IgD-negative memory B cell (primary cell): ENCODE results near the gene DEFB114. TPM values are rescaled to one million over a fixed set of nuclear protein-coding genes. Genes with fewer than 3 reads are reported as not detected.

Experiments
- H3K27ac Mint-ChIP-seq, 3 donors: one replicate each; pipeline ENCODE4 v1.8.0; 2020 to 2022; ENCODE audit warnings: mild to moderate bottlenecking in 3 of 3, mixed read lengths in 3 of 3, moderate library complexity in 1 of 3
- H3K27me3 Mint-ChIP-seq: one replicate; pipeline ENCODE4 v1.8.0; 2021; ENCODE audit warnings: mixed read lengths
- H3K36me3 Mint-ChIP-seq: one replicate; pipeline ENCODE4 v1.8.0; 2020; ENCODE audit warnings: mild to moderate bottlenecking, mixed read lengths
- H3K4me1 Mint-ChIP-seq, 3 donors: one replicate each; pipeline ENCODE4 v1.8.0; 2020 to 2022; ENCODE audit warnings: mixed read lengths in 3 of 3, mild to moderate bottlenecking in 1 of 3
- H3K4me3 Mint-ChIP-seq, 4 donors: one replicate each; pipeline ENCODE4 v1.8.0; 2020 to 2022; ENCODE audit warnings: mild to moderate bottlenecking in 4 of 4, mixed read lengths in 4 of 4, moderate library complexity in 3 of 4
- H3K9me3 Mint-ChIP-seq, 3 donors: one replicate each; pipeline ENCODE4 v1.8.0; 2020 to 2021; ENCODE audit warnings: mixed read lengths in 3 of 3, mild to moderate bottlenecking in 1 of 3
- polyA plus RNA-seq: library from polyadenylated mRNA; unstranded; fragments of 300-500 nt; fragmentation: Illumina TruSeq; gene quantifications from one replicate; pipeline ENCODE4 v1.2.3, GENCODE V29; 2021

The DEFB114 gene, protein sequence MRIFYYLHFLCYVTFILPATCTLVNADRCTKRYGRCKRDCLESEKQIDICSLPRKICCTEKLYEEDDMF
- polyA plus RNA-seq: not detected

DNA sequence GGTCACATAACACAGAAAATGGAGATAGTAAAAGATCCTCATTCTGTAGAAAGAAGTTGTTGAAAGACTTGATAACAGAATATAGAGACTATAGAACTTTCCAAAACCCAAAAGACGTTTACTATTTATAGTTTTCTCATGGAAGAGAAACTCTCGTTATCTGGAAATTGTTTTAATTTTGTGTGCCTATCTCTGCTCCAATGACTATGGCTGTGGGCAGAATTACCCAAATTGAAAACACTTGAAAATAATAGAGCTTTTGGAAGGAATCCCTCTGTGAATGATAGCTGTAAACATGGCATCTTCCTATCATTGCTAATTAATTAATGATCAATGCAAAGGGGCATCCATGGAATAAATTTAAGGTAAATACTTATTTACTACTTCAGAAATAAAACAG lies at the start of gene DEFB114:
TSS of gene DEFB114 (minus strand) at position 101 of the 400 bp plus-strand sequence. CDS start at position 42, 59 bp downstream.
- H3K36me3 Mint-ChIP-seq: no peaks in the 10 kb centered on the region
- H3K9me3 Mint-ChIP-seq: peaks cover 0 to 5% (median 0%) of the 10 kb centered on the region in 3 donors
- H3K4me1 Mint-ChIP-seq: no peaks in the 10 kb centered on the region
- no peak within 1 kb of the TSS for H3K27ac Mint-ChIP-seq
- no peak within 1 kb of the TSS for H3K4me3 Mint-ChIP-seq
- no peaks in the 10 kb centered on the region for H3K27me3 Mint-ChIP-seq

DNA sequence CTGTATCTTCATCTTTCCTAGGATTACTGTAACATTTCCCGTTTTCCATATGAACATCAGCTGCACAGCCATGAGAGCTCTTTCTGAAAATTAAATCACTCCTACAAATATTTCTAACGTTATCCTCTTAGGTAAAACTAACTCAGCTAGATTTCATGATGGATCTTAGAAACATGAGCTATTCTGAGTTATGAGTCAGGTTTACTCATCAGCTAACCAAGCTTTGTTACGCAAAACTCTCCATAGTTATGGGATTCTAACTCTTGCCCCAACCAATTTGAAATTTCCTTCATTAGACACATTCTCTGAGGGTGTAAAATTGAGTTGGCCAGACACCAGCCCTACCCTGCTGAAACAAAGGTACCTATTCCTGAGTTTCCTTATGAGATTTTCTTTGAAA lies 43.9 kb upstream of the DEFB114 start:
- no peaks in the 10 kb centered on the region for H3K9me3 Mint-ChIP-seq

DNA sequence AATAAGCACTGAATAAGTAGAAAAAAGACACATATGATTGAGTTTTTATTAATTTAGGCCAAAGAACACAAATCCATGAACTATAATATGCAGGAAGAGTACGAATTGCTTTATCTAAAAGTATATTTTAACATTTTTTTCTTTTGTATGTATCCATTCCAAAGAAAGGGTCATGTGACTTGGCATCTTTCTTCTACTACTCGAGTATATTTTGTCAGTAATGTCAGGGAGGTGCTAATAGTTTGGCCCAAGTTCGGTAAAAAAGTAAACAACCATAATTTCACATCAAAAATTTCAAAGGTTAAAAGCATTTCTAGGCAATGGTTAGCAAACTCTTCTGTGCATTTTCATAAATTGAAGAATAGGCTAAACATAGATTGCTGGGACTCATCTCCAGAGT lies 39.2 kb upstream of the DEFB114 start:
- H3K4me1 Mint-ChIP-seq: no peaks in the 10 kb centered on the region
- H3K27ac Mint-ChIP-seq: no peak overlapping the region
- no peaks in the 10 kb centered on the region for H3K27me3 Mint-ChIP-seq
- no peak overlapping the region for H3K4me3 Mint-ChIP-seq
- H3K9me3 Mint-ChIP-seq: no peaks in the 10 kb centered on the region
- no peaks in the 10 kb centered on the region for H3K36me3 Mint-ChIP-seq

More for the DNA sequence above, 43.9 kb upstream of the DEFB114 start:
- H3K36me3 Mint-ChIP-seq: no peaks in the 10 kb centered on the region
- no peak overlapping the region for H3K27ac Mint-ChIP-seq
- H3K4me1 Mint-ChIP-seq: no peaks in the 10 kb centered on the region
- no peak overlapping the region for H3K4me3 Mint-ChIP-seq
- no peaks in the 10 kb centered on the region for H3K27me3 Mint-ChIP-seq

DNA sequence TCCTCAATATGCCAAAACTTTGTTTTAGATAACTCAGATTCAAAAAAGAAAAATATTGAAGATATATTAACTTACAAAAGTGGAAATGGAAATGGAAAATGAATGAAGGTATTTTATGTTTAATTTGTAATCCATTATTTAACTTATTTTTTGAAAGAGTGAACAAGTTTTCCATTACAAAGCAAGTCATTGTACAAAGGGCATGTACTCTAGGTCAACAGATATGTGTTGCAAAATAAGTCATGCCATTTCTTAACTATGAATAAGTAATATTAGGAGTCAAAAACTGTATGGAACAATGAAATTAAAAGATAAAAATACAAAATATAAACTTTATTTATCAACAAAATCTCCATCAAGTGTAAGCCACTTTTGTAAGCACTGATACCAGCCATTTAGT lies 31.3 kb upstream of the DEFB114 start:
- H3K27ac Mint-ChIP-seq: no peak overlapping the region
- no peaks in the 10 kb centered on the region for H3K36me3 Mint-ChIP-seq
- no peaks in the 10 kb centered on the region for H3K4me1 Mint-ChIP-seq

DNA sequence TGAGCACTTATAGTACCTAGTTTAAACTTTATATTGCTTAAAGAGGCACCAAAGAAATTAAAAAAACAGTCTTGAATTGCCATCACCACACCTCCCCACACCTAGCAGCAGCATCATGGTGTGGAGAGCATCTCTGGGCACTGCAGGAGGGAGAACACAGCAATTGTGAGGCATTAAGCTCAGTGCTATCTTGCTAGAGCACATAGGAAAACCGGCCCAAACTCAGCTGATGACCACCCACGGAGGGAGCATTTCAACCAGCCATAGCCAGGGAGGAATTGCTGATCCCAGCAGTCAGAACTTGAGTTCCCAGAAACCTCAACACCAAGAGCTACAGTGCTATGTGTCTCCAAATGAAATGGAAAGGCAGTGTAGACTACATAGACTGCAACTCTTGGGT lies 24.9 kb upstream of the DEFB114 start:
- Mint-ChIP-seq H3K4me1 (no peaks in the 10 kb centered on the region), H3K4me3 (no peak overlapping the region), H3K36me3 (no peaks in the 10 kb centered on the region), H3K9me3 (peaks cover 2 to 4% (median 3%) of the 10 kb centered on the region in 3 donors), H3K27ac (no peak overlapping the region), H3K27me3 (no peaks in the 10 kb centered on the region)

More for the DNA sequence above, 31.3 kb upstream of the DEFB114 start:
- H3K9me3 Mint-ChIP-seq: peaks cover 0 to 4% (median 3%) of the 10 kb centered on the region in 3 donors
- no peaks in the 10 kb centered on the region for H3K27me3 Mint-ChIP-seq
- H3K4me3 Mint-ChIP-seq: no peak overlapping the region

DNA sequence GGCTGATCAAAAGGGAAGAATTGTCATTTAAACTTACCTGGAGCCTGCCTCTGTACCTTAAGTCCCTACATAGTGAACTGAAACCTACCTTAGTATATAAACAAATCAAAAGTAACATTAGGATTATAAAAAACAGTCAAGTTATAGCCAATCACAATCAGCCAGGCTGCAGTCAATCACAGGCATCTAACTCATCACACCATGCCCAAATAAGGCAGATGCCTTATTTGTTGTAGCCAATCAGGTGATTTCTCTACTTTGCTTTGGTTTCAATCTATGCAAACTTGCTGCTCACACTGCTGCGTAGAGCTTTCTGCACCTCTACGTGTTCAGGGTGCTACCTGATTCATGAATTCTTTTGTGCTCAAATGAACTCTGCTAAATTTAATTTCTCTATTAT lies 23.8 kb upstream of the DEFB114 start:
- no peak overlapping the region for H3K27ac Mint-ChIP-seq
- no peaks in the 10 kb centered on the region for H3K4me1 Mint-ChIP-seq
- no peaks in the 10 kb centered on the region for H3K36me3 Mint-ChIP-seq
- H3K27me3 Mint-ChIP-seq: no peaks in the 10 kb centered on the region
- H3K9me3 Mint-ChIP-seq: peaks cover 2 to 4% (median 3%) of the 10 kb centered on the region in 3 donors
- no peak overlapping the region for H3K4me3 Mint-ChIP-seq

DNA sequence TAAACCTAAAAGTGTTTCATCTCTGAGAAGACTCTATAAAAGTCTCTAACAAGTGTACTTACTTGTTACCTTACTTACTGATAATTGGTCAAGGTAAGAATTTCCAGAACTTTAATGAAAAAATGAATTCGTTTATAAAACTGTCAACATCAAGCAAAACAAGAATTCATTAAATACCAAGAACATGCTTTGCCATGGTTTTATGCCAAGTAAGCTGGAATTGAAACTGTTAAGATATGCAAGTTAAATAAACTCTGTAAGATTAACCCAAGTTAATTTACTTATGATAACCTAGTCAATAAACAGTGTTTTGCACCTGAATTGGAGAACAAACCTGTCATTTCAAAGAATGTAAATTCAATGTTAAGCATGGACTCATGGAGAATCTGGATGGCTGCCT lies 22.6 kb upstream of the DEFB114 start:
- H3K4me3 Mint-ChIP-seq: no peak overlapping the region
- H3K4me1 Mint-ChIP-seq: no peaks in the 10 kb centered on the region
- peaks cover 2 to 4% (median 2%) of the 10 kb centered on the region in 3 donors for H3K9me3 Mint-ChIP-seq
- no peak overlapping the region for H3K27ac Mint-ChIP-seq
- no peaks in the 10 kb centered on the region for H3K36me3 Mint-ChIP-seq
- no peaks in the 10 kb centered on the region for H3K27me3 Mint-ChIP-seq

DNA sequence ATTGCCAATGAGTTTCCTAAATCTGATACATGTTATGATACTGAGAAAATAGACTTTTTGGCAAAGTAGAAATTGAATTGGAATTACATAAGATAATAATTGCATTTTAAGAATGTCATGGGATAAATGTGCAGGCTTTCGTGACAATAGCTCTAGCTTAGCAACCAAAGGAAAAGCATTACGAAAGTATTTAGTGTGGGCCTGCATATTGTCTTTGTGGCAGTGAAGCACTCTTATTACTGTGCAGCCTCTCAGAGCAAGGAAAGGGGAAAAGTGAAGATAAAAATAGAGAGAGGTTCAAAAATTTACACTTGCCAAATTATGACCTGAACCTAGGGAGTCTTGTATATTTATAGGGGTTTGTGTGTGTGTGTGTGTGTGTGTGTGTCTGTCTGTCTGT lies 18.1 kb upstream of the DEFB114 start:
- H3K27me3 Mint-ChIP-seq: no peaks in the 10 kb centered on the region

DNA sequence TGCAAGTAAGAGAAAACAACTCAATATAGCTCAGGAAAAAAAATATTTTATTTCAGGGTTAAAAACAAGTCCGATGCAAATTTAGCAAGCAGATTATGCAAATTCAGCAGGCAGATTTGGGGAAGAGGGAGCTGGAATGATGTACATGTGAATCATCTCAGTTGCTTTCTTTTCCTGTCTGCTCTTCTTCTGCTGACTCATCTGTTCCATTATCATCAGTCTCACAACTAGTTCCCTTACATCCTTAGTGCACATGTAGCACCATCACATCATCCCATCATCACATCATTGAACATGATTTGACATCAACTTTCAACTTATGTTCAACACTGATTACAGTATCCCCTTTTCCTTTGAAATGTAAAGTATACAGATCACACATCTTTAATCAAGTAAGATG lies 16.9 kb upstream of the DEFB114 start:
- Mint-ChIP-seq H3K27ac (no peak overlapping the region), H3K4me1 (peaks cover 0 to 1% (median 0%) of the 10 kb centered on the region in 3 donors), H3K9me3 (peaks cover 0 to 2% (median 0%) of the 10 kb centered on the region in 3 donors), H3K36me3 (no peaks in the 10 kb centered on the region), H3K4me3 (no peak overlapping the region), H3K27me3 (no peaks in the 10 kb centered on the region)

More for the DNA sequence above, 18.1 kb upstream of the DEFB114 start:
- Mint-ChIP-seq H3K4me3 (no peak overlapping the region), H3K36me3 (no peaks in the 10 kb centered on the region), H3K4me1 (peaks cover 0 to 1% (median 0%) of the 10 kb centered on the region in 3 donors), H3K27ac (no peak overlapping the region), H3K9me3 (peaks cover 0 to 2% (median 0%) of the 10 kb centered on the region in 3 donors)

DNA sequence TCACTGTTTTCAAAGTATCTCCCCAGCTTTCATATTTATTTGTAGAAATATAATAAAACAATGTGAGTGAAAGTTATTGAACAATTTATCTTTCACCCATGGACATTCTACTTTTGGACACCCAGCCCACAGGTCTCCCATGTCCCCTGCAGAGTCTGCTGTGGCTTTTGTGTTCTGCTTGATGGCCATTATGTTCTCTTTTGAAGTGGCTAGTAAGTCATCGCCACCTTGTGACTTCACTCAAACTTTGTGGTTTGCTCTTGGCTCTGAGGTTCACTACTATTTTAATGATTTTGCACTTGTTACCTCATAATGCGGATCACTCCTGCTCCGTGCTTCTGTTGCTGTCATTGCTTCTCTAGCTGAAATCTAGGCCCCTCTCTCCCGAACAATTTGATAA lies 15.6 kb upstream of the DEFB114 start:
- Mint-ChIP-seq H3K27ac (no peak overlapping the region), H3K9me3 (peaks cover 0 to 2% (median 0%) of the 10 kb centered on the region in 3 donors), H3K27me3 (no peaks in the 10 kb centered on the region), H3K4me3 (no peak overlapping the region), H3K36me3 (no peaks in the 10 kb centered on the region), H3K4me1 (peaks cover 0 to 1% (median 0%) of the 10 kb centered on the region in 3 donors)

DNA sequence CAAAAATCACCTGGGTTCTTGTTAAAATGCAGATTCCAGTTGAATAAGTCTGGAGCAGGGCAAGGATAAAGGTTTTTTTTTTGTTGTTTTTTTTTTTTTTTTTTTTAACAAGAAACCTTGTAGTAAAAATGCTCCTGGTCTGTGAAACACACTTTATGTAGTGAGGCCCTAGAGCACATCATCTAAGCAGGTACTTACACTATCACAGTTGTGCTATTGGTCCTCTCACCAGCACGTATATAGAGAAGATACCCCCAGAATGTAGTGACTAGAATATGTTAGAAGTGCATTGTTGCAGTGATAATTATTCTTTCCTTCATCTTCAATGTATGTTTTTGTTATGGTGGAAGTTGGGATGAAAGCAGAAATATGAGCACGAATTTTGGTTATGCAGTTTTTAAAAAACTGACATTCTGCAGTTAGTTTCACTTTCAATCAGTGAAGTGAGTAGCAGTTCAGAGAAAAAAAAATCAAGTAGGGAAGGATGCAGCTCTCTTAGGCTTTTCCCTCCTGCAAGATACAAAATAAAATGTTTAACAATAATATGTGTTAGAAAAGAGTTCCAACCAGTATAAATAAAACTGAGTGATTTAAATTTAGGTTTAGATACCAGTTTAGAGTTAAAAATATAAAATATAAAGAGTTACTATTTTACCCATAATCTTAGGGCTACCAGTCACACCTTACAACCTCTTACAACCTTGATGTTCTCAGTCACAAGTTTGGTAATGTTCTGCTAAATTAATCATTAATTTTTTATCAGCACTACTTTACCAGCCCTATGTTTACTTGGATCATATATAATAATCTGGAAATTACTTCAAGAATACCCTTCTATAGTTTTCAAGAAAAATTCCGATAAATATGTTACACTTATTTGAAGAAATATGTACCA lies 14.6 kb upstream of the DEFB114 start:
- Mint-ChIP-seq H3K4me3 (peak overlapping the region in 1 of 4 donors; percentile 30), H3K27ac (no peak overlapping the region), H3K4me1 (peaks cover 0 to 1% (median 0%) of the 10 kb centered on the region in 3 donors)

DNA sequence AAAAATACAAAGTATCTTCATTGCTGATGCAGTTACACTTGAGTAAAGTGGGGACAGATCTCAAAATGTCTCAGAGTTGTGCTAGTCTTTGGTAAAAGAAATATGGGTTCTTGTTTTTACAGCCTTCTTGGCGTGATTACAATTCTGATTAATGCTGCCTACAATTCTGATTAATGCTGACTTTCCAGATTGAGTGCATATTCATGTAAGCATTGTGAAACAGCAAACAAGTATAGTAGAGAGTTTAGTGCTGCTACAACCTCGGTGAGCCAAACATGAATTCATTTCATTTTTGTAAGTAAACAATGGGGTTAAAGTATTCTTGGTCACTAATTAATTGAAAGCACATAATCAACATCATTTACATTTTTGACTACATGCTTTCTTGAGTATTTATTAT lies 5.6 kb upstream of the DEFB114 start, which contains the start of gene DEFB113:
TSS of gene DEFB113 (minus strand) at position 21 of the 400 bp plus-strand sequence. CDS start at position 21, 0 bp downstream.
- peaks cover 0 to 3% (median 0%) of the 10 kb centered on the region in 3 donors for H3K9me3 Mint-ChIP-seq
- no peaks in the 10 kb centered on the region for H3K36me3 Mint-ChIP-seq
- no peak within 1 kb of the TSS for H3K4me3 Mint-ChIP-seq
- H3K27ac Mint-ChIP-seq: no peak within 1 kb of the TSS
- H3K27me3 Mint-ChIP-seq: no peaks in the 10 kb centered on the region
- H3K4me1 Mint-ChIP-seq: no peaks in the 10 kb centered on the region

More for the DNA sequence above, 14.6 kb upstream of the DEFB114 start:
- Mint-ChIP-seq H3K36me3 (no peaks in the 10 kb centered on the region), H3K27me3 (no peaks in the 10 kb centered on the region), H3K9me3 (peaks cover 0 to 3% (median 2%) of the 10 kb centered on the region in 3 donors)

DNA sequence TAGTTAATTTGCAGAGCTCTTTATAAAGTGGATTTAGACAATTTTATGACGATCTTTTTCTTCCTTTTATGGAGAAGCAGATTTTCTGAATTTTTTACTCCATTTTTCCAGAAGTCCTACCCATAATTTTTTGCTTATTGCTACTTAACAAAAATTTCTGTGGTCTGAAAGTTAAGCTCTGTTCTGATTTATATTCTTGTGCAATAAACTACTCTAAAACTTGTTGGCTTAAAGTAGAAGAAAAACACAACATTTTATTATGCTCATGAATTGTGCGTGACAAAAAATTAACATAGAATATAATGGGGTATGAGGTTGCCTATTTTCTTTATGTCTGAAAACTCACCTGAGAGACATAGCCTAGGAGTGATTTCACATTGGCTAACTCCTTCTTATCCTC lies 2.9 kb upstream of the DEFB114 start:
- Mint-ChIP-seq H3K9me3 (peaks cover 0 to 3% (median 0%) of the 10 kb centered on the region in 3 donors), H3K4me3 (no peak overlapping the region), H3K27ac (no peak overlapping the region), H3K36me3 (no peaks in the 10 kb centered on the region), H3K4me1 (no peaks in the 10 kb centered on the region), H3K27me3 (no peaks in the 10 kb centered on the region)

DNA sequence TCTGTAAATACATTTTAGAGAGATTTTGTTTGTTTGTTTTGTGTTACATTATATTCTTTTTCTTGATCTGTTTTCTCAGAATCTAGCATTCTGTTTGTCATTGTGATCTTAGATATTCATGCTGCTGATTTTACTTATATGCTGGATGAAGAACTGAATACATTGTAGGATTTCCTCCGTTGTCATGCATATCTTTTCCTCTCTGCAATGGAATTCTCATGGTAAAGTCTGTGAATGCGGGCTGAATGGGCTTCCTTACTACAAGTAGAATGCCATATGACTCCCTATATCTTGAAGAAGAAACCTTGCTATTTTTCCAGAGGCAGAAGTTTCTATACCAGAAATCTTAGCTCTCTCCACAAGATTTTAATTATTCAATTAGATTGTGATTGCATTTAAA lies 2.4 kb upstream of the DEFB114 start:
- Mint-ChIP-seq H3K27ac (no peak overlapping the region), H3K36me3 (no peaks in the 10 kb centered on the region), H3K9me3 (peaks cover 0 to 3% (median 0%) of the 10 kb centered on the region in 3 donors), H3K4me1 (no peaks in the 10 kb centered on the region), H3K27me3 (no peaks in the 10 kb centered on the region), H3K4me3 (no peak overlapping the region)

DNA sequence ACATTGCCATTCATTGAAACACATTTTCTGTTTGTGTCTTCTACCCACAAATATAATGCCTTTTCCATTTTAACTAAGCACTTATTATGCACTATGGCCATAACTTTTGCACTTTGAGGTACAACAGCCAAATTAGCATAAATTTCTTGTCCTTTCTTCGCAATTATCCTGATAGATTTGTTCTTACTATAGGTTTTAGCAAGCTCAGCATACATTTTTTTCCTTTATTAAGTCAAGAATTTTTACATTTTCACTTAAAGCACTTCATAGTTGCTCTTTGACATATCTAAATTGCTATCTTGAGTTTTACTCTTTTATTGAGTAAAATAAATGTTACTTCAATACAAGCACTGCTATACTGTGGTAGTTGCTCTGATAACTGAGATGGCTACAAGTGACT lies 5.8 kb downstream of the DEFB114 start:
- Mint-ChIP-seq H3K27ac (no peak overlapping the region), H3K27me3 (no peaks in the 10 kb centered on the region)

More for the DNA sequence above, 5.8 kb downstream of the DEFB114 start:
- Mint-ChIP-seq H3K36me3 (no peaks in the 10 kb centered on the region), H3K4me1 (no peaks in the 10 kb centered on the region), H3K9me3 (peaks cover 0 to 9% (median 3%) of the 10 kb centered on the region in 3 donors), H3K4me3 (no peak overlapping the region)
